Tibial artery (tissue), 4 donors: ENCODE results near the gene DNAJB2.

Experiments
- DNase-seq, 2 donors: peaks; one replicate each; pipeline ENCODE4 v3.0.0-alpha.2; 2019
- H3K27ac ChIP-seq, 2 donors: fragments of 200-600 bp; sonication (generic) in 1 of 2; 1 replicate in 1 of 2; 2 replicates in 1 of 2; pipeline ENCODE4 v1.5.1; 2018 to 2019; ENCODE audit warnings: mild to moderate bottlenecking in 1 of 2
- H3K27me3 ChIP-seq, 2 donors: fragments of 200-600 bp; sonication (generic) in 1 of 2; one replicate each; pipeline versions ENCODE4 v1.5.1 to v1.6.0; 2016 to 2019
- H3K36me3 ChIP-seq, 3 donors: fragments of 200-600 bp; sonication (generic) in 2 of 3; one replicate each; pipeline ENCODE4 v1.5.1; 2016 to 2019; ENCODE audit warnings: mild to moderate bottlenecking in 2 of 3
- H3K4me1 ChIP-seq, 4 donors: fragments of 200-600 bp; sonication (generic) in 2 of 4; 1 replicate in 3 of 4; 2 replicates in 1 of 4; pipeline ENCODE4 v1.5.1; 2016 to 2019
- H3K4me3 ChIP-seq, 2 donors: fragments of 200-600 bp; sonication (generic) in 1 of 2; 1 replicate in 1 of 2; 2 replicates in 1 of 2; pipeline ENCODE4 v1.5.1; 2018 to 2019; ENCODE audit warnings: mild to moderate bottlenecking in 2 of 2
- H3K9me3 ChIP-seq, 3 donors: fragments of 200-600 bp; sonication (generic) in 1 of 3; one replicate each; pipeline ENCODE4 v1.5.1; 2016 to 2019
- intact Hi-C: fragments of 100-400 bp; cut with DNase I; formaldehyde crosslinking; loops from one replicate; pipeline ENCODE4 v1.15.0; 2023; ENCODE audit warnings: low total_unique reads
- TF ChIP-seq, protein P1 (sequence below), 2 experiments: fragments of 200-600 bp in 1 of 2; fragments of 450-650 bp in 1 of 2; IDR thresholded peaks; one replicate each; pipeline ENCODE4 v1.5.1; 2017 to 2019; ENCODE audit warnings: antibody characterized with exemption in 2 of 2, mild to moderate bottlenecking in 1 of 2, moderate library complexity in 1 of 2

The DNAJB2 gene

DNA sequence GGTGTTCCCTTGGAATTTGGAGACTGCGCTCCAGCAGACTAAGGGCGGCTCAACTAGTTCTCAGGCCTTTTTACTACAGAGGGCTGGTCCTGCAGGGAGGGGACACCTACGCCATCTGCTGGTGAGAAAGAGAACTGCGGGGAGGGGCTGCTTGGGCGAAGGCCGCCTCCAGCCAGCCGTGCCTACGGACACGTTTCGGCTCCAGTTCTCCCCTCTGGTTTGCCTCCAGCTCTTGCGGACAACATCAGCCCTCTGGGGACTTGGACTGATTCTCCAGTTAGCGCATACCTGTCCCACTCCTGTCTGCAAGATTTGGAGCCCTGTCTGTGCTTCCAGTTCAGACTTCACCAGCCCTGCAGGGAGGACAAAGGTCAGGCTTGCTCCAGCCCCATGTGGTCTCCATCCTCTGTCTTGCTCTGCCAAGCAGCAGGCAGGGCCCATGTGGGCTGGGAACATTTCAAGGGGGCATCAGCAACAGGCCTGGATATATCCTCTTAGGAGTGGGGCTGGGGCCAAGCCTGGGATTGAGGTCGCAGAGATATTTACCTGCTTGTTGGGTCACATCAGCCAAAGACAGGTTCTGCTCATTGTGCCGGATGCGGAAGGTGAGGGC lies 19.7 kb downstream of the DNAJB2 start:
- intact Hi-C loops: loop anchor here (10.0 kb wide), 2 partner anchors 74 to 236 kb away; partner anchors contain the start of genes ANKZF1 and ATG9A
- Histone ChIP-seq H3K27me3 (peaks cover 0 to 41% of the 10 kb centered on the region in 2 donors), H3K4me3 (no peak overlapping the region), H3K27ac (no peak overlapping the region), H3K4me1 (peaks cover 0 to 19% (median 8%) of the 10 kb centered on the region in 4 donors), H3K9me3 (no peaks in the 10 kb centered on the region), H3K36me3 (no peaks in the 10 kb centered on the region)
- TF ChIP-seq, protein P1, sequence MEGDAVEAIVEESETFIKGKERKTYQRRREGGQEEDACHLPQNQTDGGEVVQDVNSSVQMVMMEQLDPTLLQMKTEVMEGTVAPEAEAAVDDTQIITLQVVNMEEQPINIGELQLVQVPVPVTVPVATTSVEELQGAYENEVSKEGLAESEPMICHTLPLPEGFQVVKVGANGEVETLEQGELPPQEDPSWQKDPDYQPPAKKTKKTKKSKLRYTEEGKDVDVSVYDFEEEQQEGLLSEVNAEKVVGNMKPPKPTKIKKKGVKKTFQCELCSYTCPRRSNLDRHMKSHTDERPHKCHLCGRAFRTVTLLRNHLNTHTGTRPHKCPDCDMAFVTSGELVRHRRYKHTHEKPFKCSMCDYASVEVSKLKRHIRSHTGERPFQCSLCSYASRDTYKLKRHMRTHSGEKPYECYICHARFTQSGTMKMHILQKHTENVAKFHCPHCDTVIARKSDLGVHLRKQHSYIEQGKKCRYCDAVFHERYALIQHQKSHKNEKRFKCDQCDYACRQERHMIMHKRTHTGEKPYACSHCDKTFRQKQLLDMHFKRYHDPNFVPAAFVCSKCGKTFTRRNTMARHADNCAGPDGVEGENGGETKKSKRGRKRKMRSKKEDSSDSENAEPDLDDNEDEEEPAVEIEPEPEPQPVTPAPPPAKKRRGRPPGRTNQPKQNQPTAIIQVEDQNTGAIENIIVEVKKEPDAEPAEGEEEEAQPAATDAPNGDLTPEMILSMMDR (IDR thresholded peaks at IDR 0.05): peak; percentile 98 to 100
- peak; percentile 84 to 93 for DNase-seq

DNA sequence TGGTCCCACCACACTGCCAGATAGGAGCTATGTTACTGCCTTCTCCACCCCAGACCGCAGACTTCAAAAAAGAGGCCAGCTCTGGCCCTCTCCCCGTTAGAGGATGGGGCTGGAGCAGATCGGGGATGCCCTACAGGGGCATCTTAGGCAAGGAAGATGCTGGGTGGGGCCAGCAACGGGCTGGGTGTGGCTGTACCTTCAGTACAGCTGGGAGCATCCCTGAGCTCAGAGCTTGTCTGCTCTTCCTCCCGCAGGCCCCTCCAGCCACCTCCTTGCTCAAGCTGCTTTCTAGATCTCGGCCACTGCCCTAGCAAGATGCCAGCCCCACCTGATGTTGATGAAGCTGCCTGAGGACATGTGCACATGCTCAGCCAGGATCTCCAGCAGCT lies 20.2 kb downstream of the DNAJB2 start:
- DNase-seq: no peak
- intact Hi-C loops: loop anchor here (10.0 kb wide), 2 partner anchors 75 to 235 kb away; partner anchors contain the start of genes ANKZF1 and ATG9A

DNA sequence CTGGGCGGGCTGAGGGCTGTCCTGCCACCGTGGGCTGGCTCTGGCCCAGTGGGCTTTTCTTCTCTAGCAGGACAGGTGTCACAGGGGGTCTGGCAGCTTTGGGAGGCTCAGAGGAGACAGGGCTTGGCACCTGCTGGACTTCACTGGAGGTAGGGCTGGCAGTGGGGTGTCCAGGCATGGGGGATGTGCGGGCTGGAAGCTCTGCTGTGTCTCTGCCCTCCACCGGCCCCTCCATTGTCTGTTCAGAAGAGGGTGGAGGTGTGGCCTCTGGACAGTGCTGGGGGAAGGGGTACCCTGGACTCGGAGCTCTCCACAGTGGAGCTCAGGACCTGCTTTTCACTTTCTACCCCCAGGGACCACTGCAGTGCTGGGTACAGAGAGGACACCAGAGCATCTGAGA lies 20.9 kb downstream of the DNAJB2 start:
- Histone ChIP-seq H3K4me1 (peaks cover 0 to 8% (median 3%) of the 10 kb centered on the region in 4 donors), H3K27me3 (peaks cover 0 to 42% of the 10 kb centered on the region in 2 donors), H3K27ac (no peak overlapping the region), H3K9me3 (no peaks in the 10 kb centered on the region), H3K36me3 (no peaks in the 10 kb centered on the region), H3K4me3 (no peak overlapping the region)
- TF ChIP-seq, protein P1 (IDR thresholded peaks at IDR 0.05): no peak
- no peak for DNase-seq
- intact Hi-C loops: loop anchor here (10.0 kb wide), 1 partner anchor 245 kb away; no protein-coding TSS in a partner anchor

More for the DNA sequence above, 20.2 kb downstream of the DNAJB2 start:
- H3K4me1 ChIP-seq: peaks cover 0 to 14% (median 6%) of the 10 kb centered on the region in 4 donors
- TF ChIP-seq, protein P1 (IDR thresholded peaks at IDR 0.05): no peak
- no peak overlapping the region for H3K27ac ChIP-seq
- H3K4me3 ChIP-seq: no peak overlapping the region
- no peaks in the 10 kb centered on the region for H3K9me3 ChIP-seq
- peaks cover 0 to 42% of the 10 kb centered on the region in 2 donors for H3K27me3 ChIP-seq
- no peaks in the 10 kb centered on the region for H3K36me3 ChIP-seq

DNA sequence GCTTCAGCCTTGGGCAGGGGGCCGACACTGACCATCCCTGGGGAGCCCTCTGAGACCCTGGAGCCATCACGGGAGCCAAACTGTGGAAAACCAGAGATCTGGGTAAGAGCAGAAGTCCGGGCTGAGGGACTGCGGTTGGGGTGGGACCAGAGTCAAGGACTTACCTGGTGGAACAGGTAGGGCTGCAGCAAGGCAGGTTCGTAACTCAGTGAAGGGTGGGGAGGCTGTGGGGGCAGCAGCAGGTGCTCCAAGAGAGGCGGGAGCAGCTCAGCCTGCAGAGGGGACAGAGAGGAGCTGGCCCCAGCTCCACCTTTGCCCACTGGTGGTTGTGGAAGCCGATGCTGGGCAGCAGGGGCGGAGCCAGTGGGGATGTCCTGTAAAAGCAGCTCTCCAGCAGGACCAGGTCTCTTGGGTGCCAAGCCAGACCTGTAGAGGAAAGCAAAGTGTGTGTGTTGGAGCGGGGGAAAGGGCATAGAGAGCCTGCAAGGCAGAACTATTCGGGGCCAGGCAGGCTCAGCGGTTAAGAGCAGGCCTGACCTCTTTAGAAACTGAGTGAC lies 23.3 kb downstream of the DNAJB2 start:
- Histone ChIP-seq H3K36me3 (no peaks in the 10 kb centered on the region), H3K27me3 (peaks cover 0 to 53% of the 10 kb centered on the region in 2 donors), H3K27ac (no peak overlapping the region), H3K4me1 (peaks cover 0 to 6% (median 0%) of the 10 kb centered on the region in 4 donors), H3K4me3 (no peak overlapping the region), H3K9me3 (no peaks in the 10 kb centered on the region)
- TF ChIP-seq, protein P1 (IDR thresholded peaks at IDR 0.05): no peak
- DNase-seq: no peak
- intact Hi-C loops: loop anchor here (10.0 kb wide), 1 partner anchor 248 kb away; no protein-coding TSS in a partner anchor

DNA sequence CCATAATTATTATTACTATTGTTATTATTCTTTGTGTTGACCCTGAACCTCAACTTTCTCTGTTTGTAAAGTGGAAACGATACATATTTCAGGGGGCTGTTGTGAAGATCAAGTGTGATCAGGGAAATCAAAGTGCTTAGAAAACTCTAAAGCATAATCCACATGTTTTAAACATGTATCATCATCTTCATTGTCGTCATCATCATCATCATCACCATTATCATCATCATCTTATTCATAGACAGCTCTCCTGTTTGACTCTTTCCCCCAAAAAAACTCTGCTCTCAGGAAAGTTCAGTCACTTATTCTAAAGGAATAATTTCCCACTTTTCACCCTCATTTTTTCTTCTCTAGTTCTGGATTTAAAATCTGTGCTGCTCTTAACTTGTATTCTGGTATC lies 25.1 kb downstream of the DNAJB2 start:
- intact Hi-C loops: loop anchor here (10.0 kb wide), 1 partner anchor 249 kb away; no protein-coding TSS in a partner anchor
- Histone ChIP-seq H3K4me3 (no peak overlapping the region), H3K27me3 (peaks cover under 1 to 65% of the 10 kb centered on the region in 2 donors)

More for the DNA sequence above, 25.1 kb downstream of the DNAJB2 start:
- no peak for DNase-seq
- H3K4me1 ChIP-seq: peaks cover 0 to 10% (median 2%) of the 10 kb centered on the region in 4 donors
- H3K9me3 ChIP-seq: no peaks in the 10 kb centered on the region
- H3K27ac ChIP-seq: no peak overlapping the region
- TF ChIP-seq, protein P1 (IDR thresholded peaks at IDR 0.05): no peak
- no peaks in the 10 kb centered on the region for H3K36me3 ChIP-seq
